Mammary epithelial cell (primary cell): ENCODE data around the gene KAZALD1.

Experiments used
- EZH2 ChIP-seq: IDR thresholded peaks from 2 replicates; pipeline ENCODE4 v1.6.1; 2012; ENCODE audit warnings: low read length, inconsistent platforms, borderline replicate concordance
- TF ChIP-seq, protein P1 (sequence below), 2 donors: IDR thresholded peaks in 1 of 2; conservative IDR thresholded peaks in 1 of 2; 2 replicates each; pipeline ENCODE4 v1.5.1; 2011 to 2012; ENCODE audit warnings: inconsistent platforms in 2 of 2, low read length in 2 of 2, mild to moderate bottlenecking in 2 of 2, control low read depth in 1 of 2, low read depth in 1 of 2; ENCODE audit not compliant: insufficient read depth in 1 of 2; ENCODE audit errors: extremely low read depth in 1 of 2

DNA sequence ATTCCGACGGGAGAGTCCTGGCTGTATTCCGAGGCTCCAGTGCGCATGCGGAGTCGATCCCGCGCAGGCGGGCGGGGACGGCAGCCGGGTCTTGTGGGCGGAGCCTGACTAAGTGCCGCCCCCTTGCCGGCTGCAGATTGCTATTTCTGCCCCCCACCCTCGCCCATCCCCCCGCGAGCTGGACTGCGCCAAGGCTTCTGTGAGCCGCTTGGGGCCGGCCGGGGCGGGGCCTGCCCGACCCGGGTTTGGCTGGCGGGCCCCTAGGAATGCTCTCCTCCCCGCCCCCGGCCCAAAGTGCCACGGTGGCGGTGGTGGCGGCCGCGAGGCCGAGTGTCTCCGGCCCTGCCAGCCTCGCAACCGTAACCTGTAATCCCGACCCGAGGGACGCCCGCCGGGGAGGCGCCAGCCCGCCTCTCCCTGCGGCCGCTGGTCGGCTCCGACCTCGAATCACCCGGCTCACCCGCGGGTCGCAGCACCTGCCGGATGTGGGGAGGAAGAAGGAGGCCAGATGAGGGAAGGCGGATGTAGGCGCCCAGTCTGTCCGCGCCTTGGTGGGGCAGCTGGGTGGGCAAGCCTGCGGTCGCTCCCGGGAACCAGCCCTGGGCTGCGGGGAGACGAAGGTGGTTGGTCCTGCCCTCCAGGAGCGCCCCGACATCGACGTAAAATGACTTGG, 702 bp upstream of the KAZALD1 start:
- TF ChIP-seq, protein P1, sequence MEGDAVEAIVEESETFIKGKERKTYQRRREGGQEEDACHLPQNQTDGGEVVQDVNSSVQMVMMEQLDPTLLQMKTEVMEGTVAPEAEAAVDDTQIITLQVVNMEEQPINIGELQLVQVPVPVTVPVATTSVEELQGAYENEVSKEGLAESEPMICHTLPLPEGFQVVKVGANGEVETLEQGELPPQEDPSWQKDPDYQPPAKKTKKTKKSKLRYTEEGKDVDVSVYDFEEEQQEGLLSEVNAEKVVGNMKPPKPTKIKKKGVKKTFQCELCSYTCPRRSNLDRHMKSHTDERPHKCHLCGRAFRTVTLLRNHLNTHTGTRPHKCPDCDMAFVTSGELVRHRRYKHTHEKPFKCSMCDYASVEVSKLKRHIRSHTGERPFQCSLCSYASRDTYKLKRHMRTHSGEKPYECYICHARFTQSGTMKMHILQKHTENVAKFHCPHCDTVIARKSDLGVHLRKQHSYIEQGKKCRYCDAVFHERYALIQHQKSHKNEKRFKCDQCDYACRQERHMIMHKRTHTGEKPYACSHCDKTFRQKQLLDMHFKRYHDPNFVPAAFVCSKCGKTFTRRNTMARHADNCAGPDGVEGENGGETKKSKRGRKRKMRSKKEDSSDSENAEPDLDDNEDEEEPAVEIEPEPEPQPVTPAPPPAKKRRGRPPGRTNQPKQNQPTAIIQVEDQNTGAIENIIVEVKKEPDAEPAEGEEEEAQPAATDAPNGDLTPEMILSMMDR (conservative IDR thresholded peaks at IDR 0.05 in 1 of 2, IDR thresholded peaks at IDR 0.05 in 1 of 2; ENCODE audit: extremely low read depth in 1 of 2, insufficient read depth in 1 of 2, low read depth in 1 of 2, low read length in 2 of 2) = no peak
- no peak for TF ChIP-seq EZH2
